ENCODE measurements around the gene ADORA1. TPM values are rescaled to one million over a fixed set of nuclear protein-coding genes. Genes with fewer than 3 reads are reported as not detected.

ADORA1 gene
- total and polyA plus RNA-seq, 4 donors: 0.33 to 1.1 (median 0.37) TPM

DNA sequence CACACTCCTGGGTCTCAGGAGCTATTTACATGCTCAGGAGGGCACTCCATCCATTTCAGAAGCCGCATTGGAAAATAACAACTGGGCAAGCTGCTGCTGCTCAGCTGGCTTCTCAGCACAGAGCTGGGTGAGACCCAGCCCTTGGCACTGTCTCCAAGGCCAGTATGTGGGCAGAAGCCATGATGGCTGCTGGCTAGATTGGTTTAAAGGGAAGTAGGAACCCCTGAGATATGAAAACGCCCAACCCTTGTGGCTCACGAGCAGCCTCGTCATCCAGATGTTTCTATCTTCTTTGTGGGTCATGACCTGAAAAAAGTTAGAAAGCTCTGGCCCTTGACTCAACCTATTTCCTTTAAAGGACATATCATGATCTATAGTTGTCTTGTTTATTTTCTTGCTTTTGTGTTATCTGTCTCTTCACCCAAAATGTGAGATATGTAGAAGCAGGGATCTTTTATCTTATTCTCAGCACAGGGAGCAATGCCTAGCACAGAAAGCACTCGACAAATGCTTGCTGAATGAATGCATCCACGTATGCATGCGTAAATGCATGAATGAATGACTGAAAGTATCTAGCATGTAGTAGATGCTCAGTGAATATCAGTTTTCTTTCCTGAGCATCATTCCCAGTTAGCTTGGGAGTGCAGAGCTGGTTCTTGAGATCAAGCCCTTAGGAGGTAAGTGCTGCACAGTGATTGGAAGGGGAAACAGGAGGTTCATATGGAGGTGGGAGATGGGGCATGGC lies 36.5 kb downstream of the ADORA1 start:
- Histone ChIP-seq H3K27ac (ENCODE audit: low read depth in 1 of 2, low read length in 2 of 2) (no peak overlapping the region), H3K36me3 (ENCODE audit: control insufficient read depth in 4 of 4, insufficient read depth in 3 of 4, low read depth in 1 of 4, low read length in 3 of 4) (no peaks in the 10 kb centered on the region), H3K9me3 (ENCODE audit: control insufficient read depth in 4 of 4, low read length in 3 of 4) (no peaks in the 10 kb centered on the region), H3K4me3 (ENCODE audit: low read depth in 1 of 3, low read length in 3 of 3) (no peak overlapping the region), H3K9ac (ENCODE audit: low read depth in 1 of 2, low read length in 2 of 2) (no peak overlapping the region), H3K27me3 (ENCODE audit: control insufficient read depth in 4 of 4, insufficient read depth in 4 of 4, low read length in 3 of 4) (peaks cover 0 to 2% (median 0%) of the 10 kb centered on the region in 4 donors), H3K4me1 (ENCODE audit: control insufficient read depth in 4 of 4, insufficient read depth in 4 of 4, low read length in 3 of 4) (no peaks in the 10 kb centered on the region)
- no peak for DNase-seq (ENCODE audit: low spot score)
- WGBS: 72% methylated on average over 7 of the region's 7 CpGs
- no peak for TF ChIP-seq FOXA1 (IDR thresholded peaks at IDR 0.05)
- no peak for TF ChIP-seq NR2F2 (IDR thresholded peaks at IDR 0.05)
- no peak for TF ChIP-seq RAD21 (IDR thresholded peaks at IDR 0.05)
- TF ChIP-seq YY1 (IDR thresholded peaks at IDR 0.05): no peak
- TF ChIP-seq, protein P1, sequence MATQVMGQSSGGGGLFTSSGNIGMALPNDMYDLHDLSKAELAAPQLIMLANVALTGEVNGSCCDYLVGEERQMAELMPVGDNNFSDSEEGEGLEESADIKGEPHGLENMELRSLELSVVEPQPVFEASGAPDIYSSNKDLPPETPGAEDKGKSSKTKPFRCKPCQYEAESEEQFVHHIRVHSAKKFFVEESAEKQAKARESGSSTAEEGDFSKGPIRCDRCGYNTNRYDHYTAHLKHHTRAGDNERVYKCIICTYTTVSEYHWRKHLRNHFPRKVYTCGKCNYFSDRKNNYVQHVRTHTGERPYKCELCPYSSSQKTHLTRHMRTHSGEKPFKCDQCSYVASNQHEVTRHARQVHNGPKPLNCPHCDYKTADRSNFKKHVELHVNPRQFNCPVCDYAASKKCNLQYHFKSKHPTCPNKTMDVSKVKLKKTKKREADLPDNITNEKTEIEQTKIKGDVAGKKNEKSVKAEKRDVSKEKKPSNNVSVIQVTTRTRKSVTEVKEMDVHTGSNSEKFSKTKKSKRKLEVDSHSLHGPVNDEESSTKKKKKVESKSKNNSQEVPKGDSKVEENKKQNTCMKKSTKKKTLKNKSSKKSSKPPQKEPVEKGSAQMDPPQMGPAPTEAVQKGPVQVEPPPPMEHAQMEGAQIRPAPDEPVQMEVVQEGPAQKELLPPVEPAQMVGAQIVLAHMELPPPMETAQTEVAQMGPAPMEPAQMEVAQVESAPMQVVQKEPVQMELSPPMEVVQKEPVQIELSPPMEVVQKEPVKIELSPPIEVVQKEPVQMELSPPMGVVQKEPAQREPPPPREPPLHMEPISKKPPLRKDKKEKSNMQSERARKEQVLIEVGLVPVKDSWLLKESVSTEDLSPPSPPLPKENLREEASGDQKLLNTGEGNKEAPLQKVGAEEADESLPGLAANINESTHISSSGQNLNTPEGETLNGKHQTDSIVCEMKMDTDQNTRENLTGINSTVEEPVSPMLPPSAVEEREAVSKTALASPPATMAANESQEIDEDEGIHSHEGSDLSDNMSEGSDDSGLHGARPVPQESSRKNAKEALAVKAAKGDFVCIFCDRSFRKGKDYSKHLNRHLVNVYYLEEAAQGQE (IDR thresholded peaks at IDR 0.05): no peak
- TF ChIP-seq, protein P2, sequence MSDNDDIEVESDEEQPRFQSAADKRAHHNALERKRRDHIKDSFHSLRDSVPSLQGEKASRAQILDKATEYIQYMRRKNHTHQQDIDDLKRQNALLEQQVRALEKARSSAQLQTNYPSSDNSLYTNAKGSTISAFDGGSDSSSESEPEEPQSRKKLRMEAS (IDR thresholded peaks at IDR 0.05): no peak
- TF ChIP-seq GABPA (IDR thresholded peaks at IDR 0.05 in 1 of 2, conservative IDR thresholded peaks at IDR 0.05 in 1 of 2): no peak
- TF ChIP-seq, protein P3, sequence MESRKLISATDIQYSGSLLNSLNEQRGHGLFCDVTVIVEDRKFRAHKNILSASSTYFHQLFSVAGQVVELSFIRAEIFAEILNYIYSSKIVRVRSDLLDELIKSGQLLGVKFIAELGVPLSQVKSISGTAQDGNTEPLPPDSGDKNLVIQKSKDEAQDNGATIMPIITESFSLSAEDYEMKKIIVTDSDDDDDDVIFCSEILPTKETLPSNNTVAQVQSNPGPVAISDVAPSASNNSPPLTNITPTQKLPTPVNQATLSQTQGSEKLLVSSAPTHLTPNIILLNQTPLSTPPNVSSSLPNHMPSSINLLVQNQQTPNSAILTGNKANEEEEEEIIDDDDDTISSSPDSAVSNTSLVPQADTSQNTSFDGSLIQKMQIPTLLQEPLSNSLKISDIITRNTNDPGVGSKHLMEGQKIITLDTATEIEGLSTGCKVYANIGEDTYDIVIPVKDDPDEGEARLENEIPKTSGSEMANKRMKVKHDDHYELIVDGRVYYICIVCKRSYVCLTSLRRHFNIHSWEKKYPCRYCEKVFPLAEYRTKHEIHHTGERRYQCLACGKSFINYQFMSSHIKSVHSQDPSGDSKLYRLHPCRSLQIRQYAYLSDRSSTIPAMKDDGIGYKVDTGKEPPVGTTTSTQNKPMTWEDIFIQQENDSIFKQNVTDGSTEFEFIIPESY (IDR thresholded peaks at IDR 0.05): no peak
- TF ChIP-seq RXRA (IDR thresholded peaks at IDR 0.05): no peak
- TF ChIP-seq FOXA2 (IDR thresholded peaks at IDR 0.05): no peak
- TF ChIP-seq, protein P4, sequence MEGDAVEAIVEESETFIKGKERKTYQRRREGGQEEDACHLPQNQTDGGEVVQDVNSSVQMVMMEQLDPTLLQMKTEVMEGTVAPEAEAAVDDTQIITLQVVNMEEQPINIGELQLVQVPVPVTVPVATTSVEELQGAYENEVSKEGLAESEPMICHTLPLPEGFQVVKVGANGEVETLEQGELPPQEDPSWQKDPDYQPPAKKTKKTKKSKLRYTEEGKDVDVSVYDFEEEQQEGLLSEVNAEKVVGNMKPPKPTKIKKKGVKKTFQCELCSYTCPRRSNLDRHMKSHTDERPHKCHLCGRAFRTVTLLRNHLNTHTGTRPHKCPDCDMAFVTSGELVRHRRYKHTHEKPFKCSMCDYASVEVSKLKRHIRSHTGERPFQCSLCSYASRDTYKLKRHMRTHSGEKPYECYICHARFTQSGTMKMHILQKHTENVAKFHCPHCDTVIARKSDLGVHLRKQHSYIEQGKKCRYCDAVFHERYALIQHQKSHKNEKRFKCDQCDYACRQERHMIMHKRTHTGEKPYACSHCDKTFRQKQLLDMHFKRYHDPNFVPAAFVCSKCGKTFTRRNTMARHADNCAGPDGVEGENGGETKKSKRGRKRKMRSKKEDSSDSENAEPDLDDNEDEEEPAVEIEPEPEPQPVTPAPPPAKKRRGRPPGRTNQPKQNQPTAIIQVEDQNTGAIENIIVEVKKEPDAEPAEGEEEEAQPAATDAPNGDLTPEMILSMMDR (IDR thresholded peaks at IDR 0.05; ENCODE audit: low read depth, low read length, missing input control): no peak
- TF ChIP-seq, protein P5, sequence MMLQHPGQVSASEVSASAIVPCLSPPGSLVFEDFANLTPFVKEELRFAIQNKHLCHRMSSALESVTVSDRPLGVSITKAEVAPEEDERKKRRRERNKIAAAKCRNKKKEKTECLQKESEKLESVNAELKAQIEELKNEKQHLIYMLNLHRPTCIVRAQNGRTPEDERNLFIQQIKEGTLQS (IDR thresholded peaks at IDR 0.05): no peak
- TF ChIP-seq EGR1 (IDR thresholded peaks at IDR 0.05; ENCODE audit: low read depth in 2 of 2): no peak
- no peak for TF ChIP-seq HNF4G (IDR thresholded peaks at IDR 0.05)
- no peak for TF ChIP-seq JUND (IDR thresholded peaks at IDR 0.05)
- TF ChIP-seq HNF4A (conservative IDR thresholded peaks at IDR 0.05): no peak
- TF ChIP-seq TAF1 (conservative IDR thresholded peaks at IDR 0.05): no peak
- no peak for TF ChIP-seq SP1 (IDR thresholded peaks at IDR 0.05)
